ENCODE results near the gene PPIF.
"Not testable (repeated sequence)": the region's sequence is repeated elsewhere in the genome, so short reads cannot be mapped to it uniquely, and the experiment has no call there.

The PPIF gene

GRCh38 chr10:79333513-79333912 is 13.8 kb upstream of the PPIF start:
- CTCF ChIA-PET = interaction anchor here (1.6 to 10.3 kb wide), 3 partner anchors 9 to 14 kb away, joined by 4 to 90 read pairs (median 5); partner anchors contain the start of gene PPIF
- no peak for TF ChIP-seq CTCF (IDR thresholded peaks at IDR 0.05; ENCODE audit: control extremely low read depth, extremely low read depth, low read depth, missing control alignments)
- POLR2A ChIA-PET = no interaction called here
- DNase-seq (ENCODE audit: extremely low spot score) = no peak

GRCh38 chr10:79334573-79334972 is 12.7 kb upstream of the PPIF start:
- TF ChIP-seq CTCF (IDR thresholded peaks at IDR 0.05; ENCODE audit: control extremely low read depth, extremely low read depth, low read depth, missing control alignments) = no peak
- POLR2A ChIA-PET = interaction anchor here (0.6 to 1.2 kb wide), 2 partner anchors 13 to 1299 kb away, joined by 3 to 4 read pairs; no protein-coding TSS in a partner anchor
- CTCF ChIA-PET = interaction anchor here (1.5 to 10.3 kb wide), 5 partner anchors 9 to 40 kb away, joined by 3 to 90 read pairs (median 4); partner anchors contain the start of gene PPIF
- no peak for DNase-seq (ENCODE audit: extremely low spot score)

GRCh38 chr10:79335094-79335469 is 12.2 kb upstream of the PPIF start:
- TF ChIP-seq CTCF (IDR thresholded peaks at IDR 0.05; ENCODE audit: control extremely low read depth, extremely low read depth, low read depth, missing control alignments) = no peak
- ChIA-PET POLR2A (interaction anchor here (0.6 to 1.2 kb wide), 2 partner anchors 13 to 1299 kb away, joined by 3 to 4 read pairs; no protein-coding TSS in a partner anchor), CTCF (interaction anchor here (0.8 to 10.3 kb wide), 6 partner anchors 9 to 41 kb away, joined by 3 to 90 read pairs (median 4); partner anchors contain the start of gene PPIF)
- DNase-seq (ENCODE audit: extremely low spot score) = no peak

GRCh38 chr10:79335470-79336235 is 11.6 kb upstream of the PPIF start:
- ChIA-PET CTCF (interaction anchor here (0.8 to 10.3 kb wide), 8 partner anchors 8 to 41 kb away, joined by 3 to 90 read pairs (median 4); partner anchors contain the start of gene PPIF), POLR2A (no interaction called here)
- no peak for DNase-seq (ENCODE audit: extremely low spot score)
- TF ChIP-seq CTCF (IDR thresholded peaks at IDR 0.05; ENCODE audit: control extremely low read depth, extremely low read depth, low read depth, missing control alignments) = no peak

GRCh38 chr10:79336276-79336675 is 11.0 kb upstream of the PPIF start:
- CTCF ChIA-PET = interaction anchor here (1.2 to 10.3 kb wide), 4 partner anchors 7 to 18 kb away, joined by 3 to 90 read pairs (median 6); partner anchors contain the start of gene PPIF
- no peak for DNase-seq (ENCODE audit: extremely low spot score)
- TF ChIP-seq CTCF (IDR thresholded peaks at IDR 0.05; ENCODE audit: control extremely low read depth, extremely low read depth, low read depth, missing control alignments) = no peak
- POLR2A ChIA-PET = no interaction called here

GRCh38 chr10:79336739-79337138 is 10.5 kb upstream of the PPIF start:
- no peak for DNase-seq (ENCODE audit: extremely low spot score)
- POLR2A ChIA-PET = interaction anchor here (0.7 kb wide), 1 partner anchor 37 kb away, joined by 3 read pairs; no protein-coding TSS in a partner anchor

GRCh38 chr10:79337783-79338469 is 9.3 kb upstream of the PPIF start:
- DNase-seq (ENCODE audit: extremely low spot score); POLR2A ChIA-PET: not testable (repeated sequence)
- CTCF ChIA-PET = interaction anchor here (0.9 to 10.3 kb wide), 3 partner anchors 6 to 14 kb away, joined by 3 to 90 read pairs (median 9); partner anchors contain the start of gene PPIF

More at GRCh38 chr10:79336739-79337138, 10.5 kb upstream of the PPIF start:
- no peak for TF ChIP-seq CTCF (IDR thresholded peaks at IDR 0.05; ENCODE audit: control extremely low read depth, extremely low read depth, low read depth, missing control alignments)
- CTCF ChIA-PET = interaction anchor here (0.9 to 10.3 kb wide), 5 partner anchors 7 to 19 kb away, joined by 3 to 90 read pairs (median 4); partner anchors contain the start of gene PPIF

Measured in GM10248 (cell line).